GM21423 (cell line): ENCODE results near the gene UMODL1.

Experiments
- ATAC-seq: cut with Tn5 transposase; IDR thresholded peaks from one replicate; pipeline ENCODE4 v1.9.1; 2021; ENCODE audit warnings: mild to moderate bottlenecking, moderate library complexity; ENCODE audit not compliant: unreplicated experiment

UMODL1 gene

DNA sequence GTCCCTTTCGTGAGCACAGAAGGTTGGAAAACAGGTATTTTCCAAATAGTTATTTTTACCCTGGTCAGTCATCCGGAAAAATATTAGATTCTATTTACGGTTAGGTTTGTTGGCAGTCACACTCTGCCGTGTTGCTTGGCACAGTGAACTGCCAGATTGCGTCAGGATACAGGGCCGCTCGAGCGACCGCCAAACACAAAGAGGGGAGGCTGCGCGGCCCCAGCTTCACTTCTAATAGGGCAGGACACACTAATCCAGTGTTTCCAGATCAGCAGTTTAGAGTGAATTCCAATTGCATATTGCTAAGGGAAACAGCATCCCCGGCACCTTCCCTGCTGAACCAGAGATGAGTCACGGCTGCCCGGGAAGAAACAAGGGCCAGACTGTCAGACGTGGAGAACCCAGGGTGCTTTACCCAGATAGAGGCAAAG lies 22.9 kb downstream of the UMODL1 start:
- ATAC-seq, result no peak

GRCh38 chr21:42094811-42095210 lies 23.7 kb downstream of the UMODL1 start:
- no peak for ATAC-seq

DNA sequence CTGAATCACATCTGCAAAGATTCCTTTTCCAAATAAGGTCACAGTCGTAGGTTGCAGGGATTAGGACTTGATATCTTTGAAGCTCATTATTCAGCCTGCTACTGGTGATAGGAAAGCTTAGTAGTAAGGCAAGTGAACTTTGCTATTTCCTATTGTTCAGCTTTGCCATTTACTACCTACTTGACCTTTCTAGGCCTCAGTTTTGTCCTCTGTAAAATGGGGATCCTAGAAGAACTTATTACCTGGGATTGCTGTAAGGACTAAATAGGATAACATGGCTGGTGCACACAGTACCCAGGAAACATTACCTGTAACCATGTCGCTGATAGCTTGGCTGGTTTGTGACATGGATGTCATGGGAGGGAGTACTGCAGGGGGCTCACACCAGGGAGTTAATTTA lies 24.5 kb downstream of the UMODL1 start:
- ATAC-seq, result no peak

GRCh38 chr21:42096566-42096965 lies 25.4 kb downstream of the UMODL1 start:
- no peak for ATAC-seq

- ATAC-seq, result no peak
Observed at GRCh38 chr21:42097274-42097673, 26.2 kb downstream of the UMODL1 start.

DNA sequence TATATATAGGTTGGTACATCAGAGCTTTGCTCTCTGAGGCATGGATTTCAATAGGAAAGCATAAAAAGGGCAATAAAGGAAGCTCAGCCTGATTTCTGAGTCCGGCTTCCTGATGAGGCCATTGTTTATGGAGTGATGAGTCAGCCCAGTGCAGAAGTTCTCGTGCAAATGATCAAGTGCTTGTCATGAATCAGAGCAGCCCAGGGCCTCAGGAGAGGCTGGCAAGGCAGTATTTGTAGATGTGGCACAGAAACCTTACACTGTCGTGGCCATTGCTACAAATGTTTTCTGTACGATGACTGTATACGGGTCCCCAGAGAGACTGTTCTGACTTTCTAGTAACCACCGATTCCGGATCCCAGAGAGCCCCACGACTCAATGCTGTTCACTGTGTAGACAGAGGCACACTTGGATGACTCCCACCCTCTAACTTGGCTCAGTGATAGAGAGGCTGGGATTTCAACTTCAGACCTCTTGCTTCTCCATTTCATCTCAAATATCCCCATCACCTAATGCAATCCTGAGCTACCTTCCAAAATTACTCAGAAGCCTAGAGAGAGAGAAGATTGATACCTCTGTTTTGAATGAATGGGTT lies 26.8 kb downstream of the UMODL1 start:
- no peak for ATAC-seq

DNA sequence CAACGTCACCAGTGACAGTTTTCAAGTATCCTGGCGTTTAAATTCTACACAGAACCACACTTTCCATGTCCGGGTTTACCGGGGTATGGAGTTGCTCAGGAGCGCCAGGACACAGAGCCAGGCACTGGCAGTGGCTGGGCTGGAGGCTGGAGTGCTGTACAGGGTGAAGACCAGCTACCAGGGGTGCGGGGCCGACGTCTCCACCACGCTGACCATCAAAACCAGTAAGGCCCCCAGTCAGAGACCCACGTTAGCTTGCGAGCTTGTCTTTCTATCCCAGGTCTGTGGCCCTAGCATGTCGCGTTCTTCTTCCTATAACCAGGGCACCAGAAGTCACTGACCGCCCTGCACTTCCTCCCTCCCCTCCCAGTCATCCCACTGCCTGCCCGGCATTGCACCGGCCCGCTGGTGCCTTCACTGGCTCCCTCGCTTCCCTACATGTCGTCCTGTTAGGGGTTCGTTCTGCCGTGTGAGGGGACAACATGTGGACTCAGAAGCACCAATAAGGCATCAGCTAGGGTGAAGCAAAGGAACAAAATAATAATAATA lies 27.9 kb downstream of the UMODL1 start:
- no peak for ATAC-seq

DNA sequence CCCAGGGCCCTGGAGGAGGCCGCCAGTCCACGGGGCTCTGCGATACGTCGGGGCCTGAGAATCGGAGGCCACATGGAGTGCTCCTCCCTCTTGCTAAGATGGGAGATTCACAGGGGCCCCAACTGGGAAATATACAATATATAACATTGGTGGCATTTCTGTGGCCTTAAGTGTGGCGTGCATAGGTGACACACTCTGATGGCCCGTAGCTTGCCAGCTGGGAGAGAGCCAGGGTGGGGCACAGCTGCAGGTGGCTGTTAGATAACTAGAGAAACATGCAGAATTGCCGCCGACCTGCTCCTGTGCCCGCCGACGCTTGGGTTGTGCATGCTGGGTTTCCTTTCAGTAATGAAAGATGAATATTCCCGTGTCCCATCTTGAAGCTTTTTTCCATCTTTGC lies 30.1 kb downstream of the UMODL1 start:
- ATAC-seq, result no peak

GRCh38 chr21:42102076-42102475 lies 31.0 kb downstream of the UMODL1 start:
- ATAC-seq, result no peak

- no peak for ATAC-seq
Observed at GRCh38 chr21:42102526-42102925, 31.4 kb downstream of the UMODL1 start.

DNA sequence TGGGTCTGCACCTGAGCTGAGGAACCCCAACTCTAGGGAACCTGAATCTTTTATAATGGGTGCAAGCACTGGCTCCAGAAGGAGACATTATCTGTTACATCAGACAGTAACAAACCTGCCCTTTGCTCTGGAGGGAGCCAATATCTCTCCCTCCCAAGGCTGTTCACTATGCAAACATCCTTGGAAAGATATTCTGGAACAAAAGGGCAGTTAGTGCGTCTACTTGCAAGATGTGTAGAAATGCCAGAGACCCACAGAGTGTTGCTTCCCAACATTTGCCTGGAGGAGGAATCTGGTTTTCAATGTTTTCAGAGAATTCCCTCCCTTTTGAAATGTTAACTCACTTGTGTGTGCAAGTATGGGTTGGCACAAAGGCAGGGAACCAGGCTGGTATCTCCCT lies 31.9 kb downstream of the UMODL1 start:
- no peak for ATAC-seq

DNA sequence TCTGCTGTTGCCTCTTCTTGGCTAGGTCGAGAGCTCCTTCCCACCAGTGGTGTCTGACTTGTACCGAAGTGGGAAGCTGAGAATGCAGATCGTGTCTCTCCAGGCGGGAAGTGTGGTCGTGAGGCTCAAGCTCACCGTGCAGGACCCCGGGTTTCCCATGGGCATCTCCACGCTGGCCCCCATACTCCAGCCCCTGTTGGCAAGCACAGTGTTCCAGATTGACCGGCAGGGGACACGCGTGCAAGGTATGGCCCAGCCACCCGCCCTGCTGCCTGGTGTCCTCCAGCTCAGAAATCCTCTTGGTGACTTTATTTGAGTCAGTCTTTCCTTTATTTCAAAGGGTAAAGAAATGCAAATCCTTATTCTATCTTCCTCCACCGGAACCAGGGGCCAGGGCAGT lies 32.7 kb downstream of the UMODL1 start:
- ATAC-seq, result no peak

GRCh38 chr21:42105476-42106315 lies 34.6 kb downstream of the UMODL1 start:
- no peak for ATAC-seq

DNA sequence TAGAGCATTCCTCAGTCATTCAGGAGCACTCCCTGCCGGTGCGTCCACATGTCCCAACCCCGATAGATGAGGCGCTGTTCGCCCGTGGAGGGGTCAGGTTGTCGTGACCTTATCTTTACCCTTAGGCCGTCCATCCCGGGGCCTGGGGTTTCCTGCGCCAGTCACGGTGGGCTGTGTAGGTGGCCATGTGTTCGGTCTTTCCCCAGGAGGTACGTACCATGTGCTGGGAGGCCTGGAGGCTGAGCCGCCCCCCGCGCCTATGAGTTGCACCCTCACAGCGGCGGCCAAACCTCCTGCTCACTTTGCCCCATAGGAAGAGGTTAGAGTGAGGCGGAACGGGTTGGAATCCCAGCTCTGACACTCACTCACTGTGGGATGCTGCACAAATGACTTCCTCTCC lies 35.3 kb downstream of the UMODL1 start:
- no peak for ATAC-seq

DNA sequence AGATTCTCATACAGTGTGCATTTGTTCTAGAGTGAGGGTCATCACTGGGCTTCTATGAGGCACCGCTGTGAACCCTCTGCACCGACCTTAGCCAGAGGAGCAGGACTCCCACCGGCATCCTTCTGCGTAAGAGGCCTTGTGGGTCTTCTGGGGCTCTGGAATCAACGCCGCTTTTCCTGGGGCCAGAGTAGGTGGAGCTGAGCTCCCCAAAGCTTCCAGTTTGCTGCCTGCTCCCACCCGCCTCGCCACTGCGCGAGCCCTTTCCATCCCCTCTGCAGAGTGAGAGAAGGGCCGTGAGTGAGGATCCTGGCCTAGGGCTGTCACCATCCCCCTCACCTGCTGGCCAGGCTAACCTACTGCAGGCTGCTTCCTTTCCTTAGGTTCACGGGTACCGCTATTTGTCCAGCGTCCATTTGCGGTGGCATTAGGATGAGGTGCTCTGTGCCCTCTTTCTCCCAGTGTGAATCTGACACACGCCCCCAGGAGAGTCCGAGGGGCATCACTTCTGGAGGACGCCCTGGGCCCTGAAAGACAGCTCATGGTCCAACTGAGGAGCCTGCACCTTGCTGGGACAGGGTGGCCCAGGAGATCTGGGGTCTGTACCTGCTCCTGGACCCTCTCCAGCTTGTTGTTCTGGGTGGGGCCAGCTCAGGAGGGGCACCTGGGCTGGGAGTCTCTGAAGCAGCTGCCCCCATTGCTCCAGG lies 36.2 kb downstream of the UMODL1 start:
- no peak for ATAC-seq

DNA sequence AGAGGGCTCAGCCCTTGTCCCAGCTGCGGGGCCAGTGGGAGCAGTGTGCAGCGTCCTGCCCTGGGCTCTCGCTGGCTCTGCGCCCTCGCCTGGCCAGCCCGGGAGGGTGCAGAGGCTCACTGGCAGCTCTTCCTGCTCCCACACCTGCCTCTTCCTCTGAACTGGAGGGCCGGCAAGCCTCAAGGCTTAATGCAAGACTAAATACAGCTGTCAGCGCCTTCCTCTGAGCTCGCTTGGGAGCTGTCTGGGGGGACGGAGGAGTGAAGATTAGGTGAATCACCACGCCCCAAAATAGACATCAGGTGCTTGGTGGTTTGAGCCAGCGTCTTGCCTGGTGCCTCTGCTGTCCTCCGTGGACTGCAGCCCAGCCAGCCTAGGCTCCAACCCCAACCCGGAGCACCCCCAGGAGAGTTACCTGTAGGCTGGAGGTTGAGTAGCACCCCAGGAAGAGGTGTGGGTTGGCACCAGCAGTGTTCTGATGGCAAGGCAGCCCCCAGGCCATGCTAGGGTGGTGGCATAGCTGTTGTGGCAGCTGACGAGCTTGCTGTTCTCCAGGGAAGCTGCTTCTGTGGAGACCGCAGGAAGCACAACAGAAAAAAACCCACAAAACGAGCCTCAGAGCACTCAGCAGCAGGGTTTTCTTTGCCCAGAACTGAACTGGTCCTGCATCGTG lies 36.9 kb downstream of the UMODL1 start:
- peak; percentile 93 for ATAC-seq

DNA sequence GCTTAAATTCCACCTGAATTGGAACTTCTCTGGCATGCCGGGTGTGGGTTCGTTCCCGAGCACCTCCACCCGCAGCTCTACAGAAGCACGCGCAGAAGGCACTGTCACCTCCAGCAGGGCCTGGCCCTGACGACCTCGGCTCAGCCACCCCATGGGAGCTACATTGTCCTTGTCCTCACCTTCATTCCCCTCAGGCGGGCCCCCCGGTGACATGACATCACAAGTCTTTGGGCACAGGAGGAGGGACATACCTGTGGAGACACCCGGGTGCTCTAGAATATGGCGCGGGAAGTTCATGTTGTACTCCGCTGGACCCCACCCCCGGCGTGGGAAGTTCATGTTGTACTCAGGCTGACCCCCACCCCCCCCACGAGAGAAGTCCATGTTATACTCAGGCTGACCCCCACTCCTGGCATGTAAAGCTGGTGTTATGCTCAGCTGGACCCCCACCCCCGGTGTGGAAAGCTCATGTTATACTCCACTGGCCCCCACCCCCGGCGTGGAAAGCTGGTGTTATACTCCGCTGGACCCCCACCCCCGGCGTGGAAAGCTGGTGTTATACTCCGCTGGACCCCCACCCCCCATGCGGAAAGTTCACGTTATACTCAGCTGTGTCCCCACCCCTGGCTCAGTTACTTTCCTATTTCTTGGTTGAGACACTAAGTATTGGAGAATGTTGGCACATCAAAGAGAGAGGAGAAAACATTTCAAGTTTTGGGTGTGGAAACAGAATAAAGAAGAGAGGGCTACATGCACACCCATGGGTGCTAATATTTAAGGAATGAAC lies 37.6 kb downstream of the UMODL1 start:
- no peak for ATAC-seq

- no peak for ATAC-seq
Observed at GRCh38 chr21:42109473-42109872, 38.4 kb downstream of the UMODL1 start.

GRCh38 chr21:42109873-42110525 lies 38.9 kb downstream of the UMODL1 start:
- ATAC-seq, result no peak
